ENCODE results near the gene HES4.
A peak's percentile ranks its signal among the peaks of the same experiment; 100 is the strongest.

HES4 gene

DNA sequence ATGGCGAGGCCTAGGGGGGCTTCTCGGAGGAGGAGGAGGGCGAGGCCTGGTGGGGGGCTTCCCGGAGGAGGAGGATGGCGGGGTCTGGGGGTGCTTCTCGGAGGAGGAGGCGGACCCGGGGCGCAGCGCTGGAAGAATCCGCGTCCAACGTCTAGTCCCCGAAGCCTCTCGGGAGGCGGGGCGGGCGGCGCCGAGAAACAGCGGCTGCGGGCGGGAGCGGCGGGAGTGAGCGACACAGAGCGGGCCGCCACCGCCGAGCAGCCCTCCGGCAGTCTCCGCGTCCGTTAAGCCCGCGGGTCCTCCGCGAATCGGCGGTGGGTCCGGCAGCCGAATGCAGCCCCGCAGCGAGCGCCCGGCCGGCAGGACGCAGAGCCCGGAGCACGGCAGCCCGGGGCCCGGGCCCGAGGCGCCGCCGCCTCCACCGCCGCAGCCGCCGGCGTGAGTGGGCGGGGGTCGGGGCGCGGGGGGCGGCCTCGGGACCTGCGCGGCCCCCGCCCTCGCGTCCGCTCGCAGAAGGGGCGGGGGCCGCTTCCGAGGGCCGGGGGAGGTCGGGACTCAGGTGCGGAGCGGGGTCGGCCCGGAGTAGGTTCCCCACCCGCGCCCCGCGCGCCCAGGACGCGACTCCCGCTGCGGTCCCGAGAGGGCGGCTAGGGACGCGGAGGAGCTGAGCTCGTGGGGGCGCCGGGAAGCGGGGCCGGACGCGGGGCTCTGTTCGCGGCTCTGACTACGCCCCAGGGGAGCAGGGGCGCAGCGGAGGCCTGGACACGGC is 39.4 kb downstream of the HES4 start, which contains the start of gene KLHL17:
Gene KLHL17 (plus strand): TSS at position 222 of the 769 bp plus-strand sequence. CDS start 110 bp downstream, at position 332.
- peak within 1 kb of the TSS; percentile 29 to 99 (median 95) for H3K4me3 ChIP-seq (ENCODE audit: low read depth in 1 of 5, low read length in 5 of 5)
- no peaks in the 10 kb centered on the region for H3K27me3 ChIP-seq (ENCODE audit: control insufficient read depth in 5 of 5, insufficient read depth in 4 of 5, low read length in 5 of 5)
- no peaks in the 10 kb centered on the region for H3K9me3 ChIP-seq (ENCODE audit: control insufficient read depth in 5 of 5, low read length in 5 of 5)
- H3K4me1 ChIP-seq (ENCODE audit: control insufficient read depth in 5 of 5, insufficient read depth in 5 of 5, low read length in 5 of 5), result peaks cover 5 to 38% (median 34%) of the 10 kb centered on the region in 5 donors
- H3K27ac ChIP-seq (ENCODE audit: low read depth, low read length), result no peak within 1 kb of the TSS
- peaks cover 0 to 33% (median 17%) of the 10 kb centered on the region in 5 donors for H3K36me3 ChIP-seq (ENCODE audit: control insufficient read depth in 5 of 5, insufficient read depth in 5 of 5, low read length in 5 of 5)
- peak within 1 kb of the TSS in 4 of 5 donors; percentile 46 to 68 (median 56) for H3K9ac ChIP-seq (ENCODE audit: low read length in 5 of 5)

DNA sequence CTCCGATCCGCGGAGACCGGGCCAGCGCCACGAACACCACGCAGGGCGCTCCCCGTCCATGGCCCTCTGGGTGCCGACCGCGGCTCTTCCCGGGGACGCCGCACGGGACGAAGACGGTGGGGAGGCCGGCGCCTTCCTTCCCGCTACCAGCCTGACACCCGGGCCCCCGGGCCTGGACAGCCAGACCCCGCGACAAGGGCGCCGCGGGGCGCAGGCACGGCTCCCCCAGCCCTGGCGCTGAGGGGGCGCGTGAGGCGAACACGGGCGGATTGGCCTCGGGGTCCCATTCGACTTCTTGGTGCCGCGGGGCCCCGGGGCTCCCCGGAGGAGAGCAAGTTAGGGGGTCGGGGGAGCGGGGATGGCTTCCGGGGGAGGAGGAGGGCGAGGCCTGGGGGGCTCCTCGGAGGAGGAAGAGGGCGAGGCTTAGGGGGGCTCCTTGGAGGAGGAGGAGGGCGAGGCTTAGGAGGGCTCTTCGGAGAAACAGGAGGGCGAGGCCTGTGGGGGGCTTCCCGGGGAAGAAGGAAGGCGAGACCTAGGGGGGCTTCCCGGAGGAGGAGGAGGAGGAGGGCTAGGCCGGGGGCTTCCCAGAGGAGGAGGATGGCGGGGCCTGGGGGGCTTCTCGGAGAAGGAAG is 40.0 kb downstream of the HES4 start:
- Histone ChIP-seq H3K27ac (ENCODE audit: low read depth, low read length) (no peak overlapping the region), H3K9ac (ENCODE audit: low read length in 5 of 5) (peak overlapping the region in 2 of 5 donors; percentile 64 to 68), H3K36me3 (ENCODE audit: control insufficient read depth in 5 of 5, insufficient read depth in 5 of 5, low read length in 5 of 5) (peaks cover 0 to 40% (median 24%) of the 10 kb centered on the region in 5 donors), H3K4me3 (ENCODE audit: low read depth in 1 of 5, low read length in 5 of 5) (peak overlapping the region; percentile 29 to 99 (median 95)), H3K27me3 (ENCODE audit: control insufficient read depth in 5 of 5, insufficient read depth in 4 of 5, low read length in 5 of 5) (no peaks in the 10 kb centered on the region), H3K4me1 (ENCODE audit: control insufficient read depth in 5 of 5, insufficient read depth in 5 of 5, low read length in 5 of 5) (peaks cover 5 to 38% (median 34%) of the 10 kb centered on the region in 5 donors), H3K9me3 (ENCODE audit: control insufficient read depth in 5 of 5, low read length in 5 of 5) (no peaks in the 10 kb centered on the region)

DNA sequence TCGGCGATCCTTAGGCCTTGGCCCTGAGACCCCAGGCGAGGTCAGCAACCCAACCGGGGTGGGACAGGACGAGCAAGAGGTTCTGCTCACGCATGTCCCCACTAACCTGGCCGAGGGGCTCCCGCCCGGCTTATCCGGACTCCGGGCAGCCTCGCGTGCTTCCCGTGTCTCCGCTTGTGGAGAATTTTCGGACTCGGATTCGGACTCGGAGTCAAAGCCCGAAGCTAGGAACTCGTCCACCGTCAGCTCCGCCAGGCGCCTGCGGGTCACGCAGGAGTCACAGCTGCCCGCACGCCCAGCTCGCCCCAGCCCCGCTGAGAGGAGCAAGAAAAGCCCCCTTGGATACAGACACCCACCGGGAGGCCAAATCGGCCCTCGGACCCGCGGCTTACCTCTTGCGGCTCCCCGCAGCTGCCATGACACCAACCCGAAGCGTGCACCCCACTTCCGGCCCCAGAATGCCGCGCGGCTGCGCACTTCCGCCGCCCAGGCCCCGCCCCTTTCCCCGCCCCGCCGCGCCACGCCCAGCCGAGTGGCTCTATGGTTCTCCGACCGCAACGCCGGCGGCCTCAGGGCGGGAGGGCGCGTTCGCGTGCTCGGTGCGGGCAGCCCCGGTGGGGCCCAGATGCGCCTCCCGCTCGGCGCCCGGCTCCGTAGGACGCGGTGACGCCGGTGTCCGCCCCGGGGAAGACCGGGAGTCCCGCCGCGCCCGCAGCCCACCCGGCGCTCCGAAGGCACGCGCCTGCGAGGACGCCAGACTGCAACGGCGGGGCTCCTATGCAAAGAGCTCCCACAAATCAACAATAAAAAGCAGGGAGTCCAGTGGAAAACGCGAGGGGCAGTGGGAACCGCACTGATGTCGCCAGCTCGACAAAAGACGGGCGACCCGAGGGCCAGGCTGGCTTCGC is 40.8 kb downstream of the HES4 start, which contains the start of gene NOC2L:
Gene NOC2L (minus strand): TSS at position 434 of the 908 bp plus-strand sequence. CDS start 16 bp downstream, at position 418.
- H3K9me3 ChIP-seq (ENCODE audit: control insufficient read depth in 5 of 5, low read length in 5 of 5), result no peaks in the 10 kb centered on the region
- peaks cover 0 to 46% (median 32%) of the 10 kb centered on the region in 5 donors for H3K36me3 ChIP-seq (ENCODE audit: control insufficient read depth in 5 of 5, insufficient read depth in 5 of 5, low read length in 5 of 5)
- H3K27me3 ChIP-seq (ENCODE audit: control insufficient read depth in 5 of 5, insufficient read depth in 4 of 5, low read length in 5 of 5), result no peaks in the 10 kb centered on the region
- H3K27ac ChIP-seq (ENCODE audit: low read depth, low read length), result peak within 1 kb of the TSS; percentile 23
- peak within 1 kb of the TSS; percentile 59 to 95 (median 91) for H3K9ac ChIP-seq (ENCODE audit: low read length in 5 of 5)
- peaks cover 5 to 38% (median 34%) of the 10 kb centered on the region in 5 donors for H3K4me1 ChIP-seq (ENCODE audit: control insufficient read depth in 5 of 5, insufficient read depth in 5 of 5, low read length in 5 of 5)
- peak within 1 kb of the TSS; percentile 94 to 99 (median 97) for H3K4me3 ChIP-seq (ENCODE audit: low read depth in 1 of 5, low read length in 5 of 5)

- Histone ChIP-seq H3K4me3 (ENCODE audit: low read depth in 1 of 5, low read length in 5 of 5) (no peak overlapping the region), H3K36me3 (ENCODE audit: control insufficient read depth in 5 of 5, insufficient read depth in 5 of 5, low read length in 5 of 5) (peaks cover 0 to 54% (median 52%) of the 10 kb centered on the region in 5 donors), H3K4me1 (ENCODE audit: control insufficient read depth in 5 of 5, insufficient read depth in 5 of 5, low read length in 5 of 5) (peaks cover 5 to 38% (median 33%) of the 10 kb centered on the region in 5 donors), H3K9ac (ENCODE audit: low read length in 5 of 5) (no peak overlapping the region), H3K27me3 (ENCODE audit: control insufficient read depth in 5 of 5, insufficient read depth in 4 of 5, low read length in 5 of 5) (no peaks in the 10 kb centered on the region), H3K9me3 (ENCODE audit: control insufficient read depth in 5 of 5, low read length in 5 of 5) (no peaks in the 10 kb centered on the region), H3K27ac (ENCODE audit: low read depth, low read length) (no peak overlapping the region)
Measured at GRCh38 chr1:956636-957035, 43.3 kb downstream of the HES4 start.

- no peak overlapping the region for H3K27ac ChIP-seq (ENCODE audit: low read depth, low read length)
- H3K9ac ChIP-seq (ENCODE audit: low read length in 5 of 5), result no peak overlapping the region
- H3K4me3 ChIP-seq (ENCODE audit: low read depth in 1 of 5, low read length in 5 of 5), result no peak overlapping the region
- H3K27me3 ChIP-seq (ENCODE audit: control insufficient read depth in 5 of 5, insufficient read depth in 4 of 5, low read length in 5 of 5), result no peaks in the 10 kb centered on the region
- H3K9me3 ChIP-seq (ENCODE audit: control insufficient read depth in 5 of 5, low read length in 5 of 5), result no peaks in the 10 kb centered on the region
- peaks cover 5 to 32% (median 27%) of the 10 kb centered on the region in 5 donors for H3K4me1 ChIP-seq (ENCODE audit: control insufficient read depth in 5 of 5, insufficient read depth in 5 of 5, low read length in 5 of 5)
- peaks cover 0 to 66% (median 64%) of the 10 kb centered on the region in 5 donors for H3K36me3 ChIP-seq (ENCODE audit: control insufficient read depth in 5 of 5, insufficient read depth in 5 of 5, low read length in 5 of 5)
Measured at GRCh38 chr1:955474-955873, 44.4 kb downstream of the HES4 start.

DNA sequence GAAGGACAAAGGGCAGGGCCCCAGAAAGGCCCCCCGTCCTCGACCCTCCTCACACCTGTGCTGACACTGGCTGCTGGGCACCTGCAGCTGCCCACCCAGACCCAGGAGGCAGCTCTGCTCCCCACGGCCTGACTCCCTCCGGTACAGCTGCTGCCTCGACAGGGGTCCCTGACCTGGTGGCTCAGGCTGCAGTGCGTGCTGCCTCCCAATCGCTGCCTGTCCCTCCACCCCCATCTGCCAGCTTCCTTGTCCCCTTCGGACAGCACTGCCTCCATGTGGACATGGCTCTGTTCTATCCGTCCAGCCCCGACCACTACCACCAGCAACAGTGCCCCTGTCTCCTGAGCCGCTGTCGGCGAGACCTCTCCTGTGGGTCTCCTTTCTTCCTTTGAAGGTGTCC is 45.0 kb downstream of the HES4 start:
- no peaks in the 10 kb centered on the region for H3K9me3 ChIP-seq (ENCODE audit: control insufficient read depth in 5 of 5, low read length in 5 of 5)
- no peak overlapping the region for H3K9ac ChIP-seq (ENCODE audit: low read length in 5 of 5)
- H3K4me1 ChIP-seq (ENCODE audit: control insufficient read depth in 5 of 5, insufficient read depth in 5 of 5, low read length in 5 of 5), result peaks cover 5 to 27% (median 23%) of the 10 kb centered on the region in 5 donors
- no peak overlapping the region for H3K4me3 ChIP-seq (ENCODE audit: low read depth in 1 of 5, low read length in 5 of 5)
- no peaks in the 10 kb centered on the region for H3K27me3 ChIP-seq (ENCODE audit: control insufficient read depth in 5 of 5, insufficient read depth in 4 of 5, low read length in 5 of 5)
- H3K27ac ChIP-seq (ENCODE audit: low read depth, low read length), result no peak overlapping the region
- peaks cover 0 to 71% (median 69%) of the 10 kb centered on the region in 5 donors for H3K36me3 ChIP-seq (ENCODE audit: control insufficient read depth in 5 of 5, insufficient read depth in 5 of 5, low read length in 5 of 5)

- no peak overlapping the region for H3K27ac ChIP-seq (ENCODE audit: low read depth, low read length)
- H3K36me3 ChIP-seq (ENCODE audit: control insufficient read depth in 5 of 5, insufficient read depth in 5 of 5, low read length in 5 of 5), result peaks cover 0 to 83% (median 81%) of the 10 kb centered on the region in 5 donors
- no peaks in the 10 kb centered on the region for H3K27me3 ChIP-seq (ENCODE audit: control insufficient read depth in 5 of 5, insufficient read depth in 4 of 5, low read length in 5 of 5)
- no peak overlapping the region for H3K4me3 ChIP-seq (ENCODE audit: low read depth in 1 of 5, low read length in 5 of 5)
- H3K9me3 ChIP-seq (ENCODE audit: control insufficient read depth in 5 of 5, low read length in 5 of 5), result no peaks in the 10 kb centered on the region
- H3K9ac ChIP-seq (ENCODE audit: low read length in 5 of 5), result no peak overlapping the region
- peaks cover 5 to 18% (median 16%) of the 10 kb centered on the region in 5 donors for H3K4me1 ChIP-seq (ENCODE audit: control insufficient read depth in 5 of 5, insufficient read depth in 5 of 5, low read length in 5 of 5)
Measured at GRCh38 chr1:953524-954320, 46.2 kb downstream of the HES4 start.

- Histone ChIP-seq H3K4me1 (ENCODE audit: control insufficient read depth in 5 of 5, insufficient read depth in 5 of 5, low read length in 5 of 5) (peaks cover 2 to 7% (median 5%) of the 10 kb centered on the region in 5 donors), H3K9me3 (ENCODE audit: control insufficient read depth in 5 of 5, low read length in 5 of 5) (no peaks in the 10 kb centered on the region), H3K27ac (ENCODE audit: low read depth, low read length) (no peak overlapping the region), H3K27me3 (ENCODE audit: control insufficient read depth in 5 of 5, insufficient read depth in 4 of 5, low read length in 5 of 5) (no peaks in the 10 kb centered on the region), H3K9ac (ENCODE audit: low read length in 5 of 5) (no peak overlapping the region), H3K4me3 (ENCODE audit: low read depth in 1 of 5, low read length in 5 of 5) (no peak overlapping the region), H3K36me3 (ENCODE audit: control insufficient read depth in 5 of 5, insufficient read depth in 5 of 5, low read length in 5 of 5) (peaks cover 0 to 95% (median 92%) of the 10 kb centered on the region in 5 donors)
Measured at GRCh38 chr1:952603-953002, 47.3 kb downstream of the HES4 start.

DNA sequence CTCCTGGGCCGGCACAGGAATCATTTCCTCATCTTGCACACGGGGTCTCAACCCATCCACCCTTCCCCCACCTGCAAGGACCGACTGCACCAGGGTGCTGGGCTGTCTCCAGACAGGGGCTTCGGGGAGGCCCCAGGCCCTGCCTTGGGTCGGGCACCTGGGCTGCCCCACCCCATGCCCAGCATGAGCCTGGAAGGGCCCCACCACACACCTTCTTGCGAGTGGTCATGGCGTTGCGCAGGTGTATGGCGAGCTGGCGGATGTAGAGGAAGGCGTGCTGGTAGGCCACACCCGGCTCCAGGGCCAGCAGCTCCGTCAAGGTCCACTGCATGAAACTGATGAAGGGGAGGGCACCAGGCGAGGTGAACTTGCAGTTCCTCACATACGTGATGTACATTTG is 47.7 kb downstream of the HES4 start:
- Histone ChIP-seq H3K4me1 (ENCODE audit: control insufficient read depth in 5 of 5, insufficient read depth in 5 of 5, low read length in 5 of 5) (peaks cover 0 to 3% (median under 1%) of the 10 kb centered on the region in 5 donors), H3K36me3 (ENCODE audit: control insufficient read depth in 5 of 5, insufficient read depth in 5 of 5, low read length in 5 of 5) (peaks cover 0 to 99% (median 96%) of the 10 kb centered on the region in 5 donors), H3K27me3 (ENCODE audit: control insufficient read depth in 5 of 5, insufficient read depth in 4 of 5, low read length in 5 of 5) (no peaks in the 10 kb centered on the region), H3K9ac (ENCODE audit: low read length in 5 of 5) (no peak overlapping the region), H3K27ac (ENCODE audit: low read depth, low read length) (no peak overlapping the region), H3K9me3 (ENCODE audit: control insufficient read depth in 5 of 5, low read length in 5 of 5) (no peaks in the 10 kb centered on the region), H3K4me3 (ENCODE audit: low read depth in 1 of 5, low read length in 5 of 5) (no peak overlapping the region)

Measured in subcutaneous abdominal adipose tissue (tissue), 5 donors.